Neural cell (in vitro differentiated cells): ENCODE measurements around the gene PRG2. TPM values are rescaled to one million over a fixed set of nuclear protein-coding genes. Genes with fewer than 3 reads are reported as not detected.

ENCODE experiments used
- H2AFZ ChIP-seq: fragments of 200-600, 300-800 bp; sonication (generic), shearing (Covaris generic); 2 replicates; pipeline ENCODE4 v1.6.0; 2014; ENCODE audit warnings: low read depth, mild to moderate bottlenecking, antibody characterized with exemption, low read length, moderate library complexity
- H3F3A ChIP-seq: fragments of 200-600 bp; shearing (Covaris generic); 2 replicates; pipeline ENCODE4 v1.6.1; 2016; ENCODE audit warnings: mild to moderate bottlenecking, moderate library complexity, mixed read lengths, antibody characterized with exemption, low read length; ENCODE audit not compliant: insufficient read depth, poor library complexity, severe bottlenecking
- H3K27ac ChIP-seq: fragments of 200-600, 300-800 bp; sonication (generic), shearing (Covaris generic); 2 replicates; pipeline ENCODE4 v1.5.1; 2014; ENCODE audit warnings: mild to moderate bottlenecking, low read length, moderate library complexity
- H3K27me3 ChIP-seq: fragments of 300-800, 200-600 bp; sonication (generic), shearing (Covaris generic); 2 replicates; pipeline ENCODE4 v1.6.0; 2014; ENCODE audit warnings: mild to moderate bottlenecking, low read depth, low read length, moderate library complexity; ENCODE audit not compliant: insufficient read depth
- H3K36me3 ChIP-seq: fragments of 300-800, 200-600 bp; sonication (generic), shearing (Covaris generic); 2 replicates; pipeline ENCODE4 v1.5.1; 2014; ENCODE audit warnings: mild to moderate bottlenecking, antibody characterized with exemption, low read length, moderate library complexity; ENCODE audit not compliant: insufficient read depth
- H3K4me2 ChIP-seq: fragments of 300-800, 200-600 bp; sonication (generic), shearing (Covaris generic); 2 replicates; pipeline ENCODE4 v1.6.0; 2014; ENCODE audit warnings: mild to moderate bottlenecking, low read length
- H3K4me3 ChIP-seq: fragments of 300-800, 200-600 bp; sonication (generic), shearing (Covaris generic); 2 replicates; pipeline ENCODE4 v1.5.1; 2014; ENCODE audit warnings: mild to moderate bottlenecking, low read length, moderate library complexity
- H3K79me2 ChIP-seq: fragments of 200-600 bp; shearing (Covaris generic); replicated peaks from 2 replicates; pipeline ENCODE4 v1.6.0; 2014; ENCODE audit warnings: mild to moderate bottlenecking, low read length, moderate library complexity; ENCODE audit not compliant: insufficient read depth
- H3K9ac ChIP-seq: fragments of 300-800, 200-600 bp; sonication (generic), shearing (Covaris generic); 2 replicates; pipeline ENCODE4 v1.6.1; 2016; ENCODE audit warnings: mild to moderate bottlenecking, low read length, mixed read lengths
- H3K9me2 ChIP-seq: fragments of 200-600 bp; shearing (Covaris generic); 2 replicates; pipeline ENCODE4 v1.6.1; 2016; ENCODE audit warnings: mild to moderate bottlenecking, low read length, mixed read lengths; ENCODE audit not compliant: insufficient read depth
- H3K9me3 ChIP-seq: fragments of 200-600, 300-800 bp; sonication (generic), shearing (Covaris generic); 2 replicates; pipeline ENCODE4 v1.6.1; 2016; ENCODE audit warnings: mild to moderate bottlenecking, mixed run types, low read length, moderate library complexity, mixed read lengths
- H4K20me1 ChIP-seq: fragments of 200-600 bp; shearing (Covaris generic); 2 replicates; pipeline ENCODE4 v1.6.1; 2016; ENCODE audit warnings: mild to moderate bottlenecking, mixed run types; ENCODE audit not compliant: insufficient read depth
- CTCF ChIP-seq: fragments of 450-650 bp; IDR thresholded peaks from 2 replicates; pipeline ENCODE4 v1.5.1; 2014; ENCODE audit warnings: antibody characterized with exemption, mild to moderate bottlenecking, moderate library complexity; ENCODE audit not compliant: poor library complexity, severe bottlenecking
- EP300 ChIP-seq: fragments of 450-650 bp; conservative IDR thresholded peaks from 2 replicates; pipeline ENCODE4 v1.6.1; 2014; ENCODE audit warnings: antibody characterized with exemption, mild to moderate bottlenecking, moderate library complexity; ENCODE audit not compliant: poor library complexity, severe bottlenecking
- EZH2 ChIP-seq: fragments of 200-600, 300-800 bp; shearing (Covaris generic), sonication (generic); IDR thresholded peaks from 2 replicates; pipeline ENCODE4 v1.6.1; 2014; ENCODE audit warnings: antibody characterized with exemption, low read length, borderline replicate concordance, mild to moderate bottlenecking; ENCODE audit not compliant: insufficient read depth, poor library complexity, severe bottlenecking
- MXI1 ChIP-seq: fragments of 450-650 bp; conservative IDR thresholded peaks from 2 replicates; pipeline ENCODE4 v1.6.1; 2014; ENCODE audit warnings: antibody characterized with exemption, mild to moderate bottlenecking; ENCODE audit not compliant: poor library complexity, severe bottlenecking
- POLR2AphosphoS5 ChIP-seq: IDR thresholded peaks from 2 replicates; pipeline ENCODE4 v1.6.1; 2012
- RAD21 ChIP-seq: fragments of 450-650 bp; conservative IDR thresholded peaks from 2 replicates; pipeline ENCODE4 v1.6.1; 2014; ENCODE audit warnings: antibody characterized with exemption, mild to moderate bottlenecking, moderate library complexity
- REST ChIP-seq: IDR thresholded peaks from 2 replicates; pipeline ENCODE4 v1.6.1; 2012; ENCODE audit warnings: borderline replicate concordance
- SMC3 ChIP-seq: fragments of 450-650 bp; conservative IDR thresholded peaks from 2 replicates; pipeline ENCODE4 v1.6.1; 2014; ENCODE audit warnings: antibody characterized with exemption, mild to moderate bottlenecking, moderate library complexity; ENCODE audit not compliant: poor library complexity
- TAF1 ChIP-seq: IDR thresholded peaks from 2 replicates; pipeline ENCODE4 v1.6.1; 2012; ENCODE audit warnings: low read depth
- polyA plus RNA-seq: library from polyadenylated mRNA; depleted of rRNA; stranded (reverse); fragments of >200 nt; gene quantifications from 2 replicates; pipeline ENCODE4 v1.2.3, GENCODE V29; 2014

The PRG2 gene
- polyA plus RNA-seq, 1 donor from 2014 or later, result not detected

DNA sequence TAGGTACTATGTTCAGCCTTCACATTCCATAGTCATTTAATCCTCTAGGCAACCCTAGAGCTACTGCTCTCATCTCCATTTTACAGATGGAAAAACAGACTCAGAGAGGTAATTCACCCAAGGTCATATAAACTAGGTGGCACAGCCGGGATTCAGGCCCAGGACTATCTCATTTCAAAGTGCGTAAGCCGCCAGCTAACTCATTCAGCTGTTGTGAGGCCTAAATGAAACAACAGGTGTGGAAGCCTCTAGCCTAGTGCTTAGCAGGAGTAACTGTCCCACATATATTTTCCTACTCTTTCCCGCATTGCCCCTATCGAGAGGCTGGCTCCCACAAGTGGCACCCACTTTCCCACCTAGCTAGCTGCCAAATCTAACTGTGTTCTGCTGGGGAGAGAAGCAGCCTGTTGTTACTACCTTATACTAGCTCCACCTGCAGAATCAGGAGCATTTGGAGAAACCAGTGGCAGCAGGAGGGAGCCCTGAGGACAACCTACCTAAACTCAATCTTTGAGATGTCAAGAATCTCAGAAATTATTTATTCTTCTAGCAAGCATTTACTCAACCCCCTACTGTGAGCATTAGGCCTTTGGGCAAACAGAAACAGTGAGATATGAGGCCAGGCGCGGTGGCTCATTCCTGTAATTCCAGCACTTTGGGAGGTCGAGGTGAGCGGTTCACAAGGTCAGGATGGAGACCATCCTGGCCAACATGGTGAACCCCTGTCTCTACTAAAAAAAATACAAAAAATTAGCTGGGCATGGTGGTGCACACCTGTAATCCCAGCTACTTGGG lies 30.4 kb downstream of the PRG2 start:
- H3K27me3 ChIP-seq, result no peaks in the 10 kb centered on the region
- no peak overlapping the region for H3K27ac ChIP-seq
- H3K9ac ChIP-seq, result no peak overlapping the region
- H3F3A ChIP-seq, result no peaks in the 10 kb centered on the region
- H3K79me2 ChIP-seq, result no peaks in the 10 kb centered on the region
- H3K4me2 ChIP-seq, result no peak overlapping the region
- no peaks in the 10 kb centered on the region for H3K9me3 ChIP-seq
- H3K9me2 ChIP-seq, result no peaks in the 10 kb centered on the region
- no peaks in the 10 kb centered on the region for H3K36me3 ChIP-seq
- no peak overlapping the region for H2AFZ ChIP-seq
- no peaks in the 10 kb centered on the region for H4K20me1 ChIP-seq
- TF ChIP-seq REST (no peak), SMC3 (no peak), RAD21 (no peak), TAF1 (no peak), EZH2 (no peak), MXI1 (no peak), EP300 (no peak), POLR2AphosphoS5 (no peak), CTCF (no peak)
- no peak overlapping the region for H3K4me3 ChIP-seq

- no peaks in the 10 kb centered on the region for H4K20me1 ChIP-seq
- no peaks in the 10 kb centered on the region for H3K79me2 ChIP-seq
- H3K36me3 ChIP-seq, result no peaks in the 10 kb centered on the region
- H3K27ac ChIP-seq, result no peak overlapping the region
- H3F3A ChIP-seq, result no peaks in the 10 kb centered on the region
- TF ChIP-seq CTCF (no peak), SMC3 (no peak), RAD21 (no peak), EZH2 (no peak), EP300 (no peak), POLR2AphosphoS5 (no peak), MXI1 (no peak), REST (no peak), TAF1 (no peak)
- no peaks in the 10 kb centered on the region for H3K9me2 ChIP-seq
- no peak overlapping the region for H3K4me3 ChIP-seq
- no peak overlapping the region for H3K4me2 ChIP-seq
- H3K9ac ChIP-seq, result no peak overlapping the region
- H2AFZ ChIP-seq, result no peak overlapping the region
- H3K9me3 ChIP-seq, result no peaks in the 10 kb centered on the region
- H3K27me3 ChIP-seq, result no peaks in the 10 kb centered on the region
These were observed 31.1 kb downstream of the PRG2 start for GRCh38 chr11:57359396-57359795.
